Epidermal melanocyte (primary cell): ENCODE data around the gene SEPTIN7.

ENCODE experiments used
- DNase-seq: peaks from one replicate; pipeline ENCODE4 v3.0.0; 2011; ENCODE audit warnings: low spot score; ENCODE audit not compliant: insufficient read length

Gene SEPTIN7

GRCh38 chr7:35831208-35831607 is 30.4 kb downstream of the SEPTIN7 start:
- DNase-seq, result no peak

GRCh38 chr7:35839860-35840854 is 39.3 kb downstream of the SEPTIN7 start:
- DNase-seq, result no peak

GRCh38 chr7:35846816-35847412 is 46.1 kb downstream of the SEPTIN7 start:
- DNase-seq, result no peak

GRCh38 chr7:35848725-35849124 is 47.9 kb downstream of the SEPTIN7 start:
- DNase-seq, result no peak

- no peak for DNase-seq
Measured at GRCh38 chr7:35849158-35849831, 48.4 kb downstream of the SEPTIN7 start.

GRCh38 chr7:35849954-35850353 is 49.1 kb downstream of the SEPTIN7 start:
- no peak for DNase-seq
